HCT116 (cell line): ENCODE data around the gene FN3KRP. TPM values are rescaled to one million over a fixed set of nuclear protein-coding genes. Genes with fewer than 3 reads are reported as not detected.

Source experiments
- ATAC-seq: fragments of 200-7000 bp; cut with Tn5 transposase; 2 replicates; pipeline ENCODE4 v1.9.1; 2020; ENCODE audit warnings: mild to moderate bottlenecking, moderate library complexity
- BruUV-seq: library from RNA; stranded (reverse); fragments of 400-500 nt; replicated peaks from 2 replicates; lab custom pipeline; 2021; lab: Mats Ljungman, UMichigan
- CTCF ChIA-PET: fragments of 300-600 bp; sonication (Branson Sonifier 250); formaldehyde crosslinking; loops from one replicate; lab custom pipeline; 2021; ENCODE audit warnings: antibody characterized with exemption; lab: Charles Lee
- POLR2A ChIA-PET: fragments of 300-600, 350-600 bp; sonication (Branson Sonifier 250); formaldehyde crosslinking; loops from one replicate; lab custom pipeline; 2021; ENCODE audit warnings: antibody characterized with exemption; lab: Charles Lee
- RAD21 ChIA-PET, 2 experiments: fragments of 300-600 bp; sonication (Branson Sonifier 250); formaldehyde crosslinking; loops; one replicate each; lab custom pipeline; 2023; ENCODE audit warnings: low total read pairs in 2 of 2; ENCODE audit not compliant: uncharacterized antibody in 2 of 2, unreplicated experiment in 2 of 2, low non-redundant PET in 1 of 2; lab: Charles Lee
- DNase-seq: peaks from one replicate; pipeline ENCODE4 v3.0.0-alpha.2; 2010; ENCODE audit warnings: low read depth, low spot score
- H2AFZ ChIP-seq: fragments of 200-600 bp; shearing (Covaris generic), sonication (generic); 2 replicates; pipeline ENCODE4 v1.6.1; 2017; ENCODE audit warnings: low read depth, mixed run types, mixed read lengths, antibody characterized with exemption, low read length; ENCODE audit not compliant: poor library complexity, severe bottlenecking
- H3K27ac ChIP-seq: 2 replicates; pipeline ENCODE4 v1.5.1; 2012; ENCODE audit warnings: low read depth, low read length
- H3K27me3 ChIP-seq: fragments of 200-600 bp; sonication (generic); 2 replicates; pipeline ENCODE4 v1.6.1; 2016; ENCODE audit warnings: mixed run types, low read length, mixed read lengths; ENCODE audit not compliant: insufficient read depth
- H3K36me3 ChIP-seq, 2 experiments: fragments of 200-500 bp in 1 of 2; fragments of 200-600 bp in 1 of 2; sonication (Bioruptor generic) in 1 of 2; sonication (generic) in 1 of 2; 2 replicates each; pipeline versions ENCODE4 v1.5.1 to v1.6.1; 2014 to 2016; ENCODE audit warnings: low read length in 2 of 2, inconsistent platforms in 1 of 2, mixed read lengths in 1 of 2, mixed run types in 1 of 2; ENCODE audit not compliant: insufficient read depth in 2 of 2, control insufficient read depth in 1 of 2
- H3K4me1 ChIP-seq, 2 experiments: fragments of 200-600 bp in 1 of 2; sonication (generic) in 1 of 2; 2 replicates each; pipeline versions ENCODE4 v1.5.1 to v1.6.1; 2012 to 2017; ENCODE audit warnings: low read length in 2 of 2, inconsistent platforms in 1 of 2, mild to moderate bottlenecking in 1 of 2, mixed read lengths in 1 of 2, mixed run types in 1 of 2, moderate library complexity in 1 of 2; ENCODE audit not compliant: insufficient read depth in 2 of 2, control insufficient read depth in 1 of 2
- H3K4me2 ChIP-seq: fragments of 200-600 bp; sonication (generic); 2 replicates; pipeline ENCODE4 v1.6.1; 2017; ENCODE audit warnings: mixed run types, low read length, mixed read lengths
- H3K4me3 ChIP-seq, 2 experiments: fragments of 200-600 bp in 1 of 2; sonication (generic) in 1 of 2; replicated peaks in 1 of 2; 2 replicates each; pipeline ENCODE4 v1.5.1; 2011 to 2016; ENCODE audit warnings: low read length in 2 of 2, control low read depth in 1 of 2, low read depth in 1 of 2, mild to moderate bottlenecking in 1 of 2, mixed read lengths in 1 of 2, mixed run types in 1 of 2
- H3K79me2 ChIP-seq: fragments of 200-600 bp; sonication (generic); 2 replicates; pipeline ENCODE4 v1.6.1; 2017; ENCODE audit warnings: mild to moderate bottlenecking, mixed run types, low read length, moderate library complexity, mixed read lengths; ENCODE audit not compliant: insufficient read depth
- H3K9ac ChIP-seq: fragments of 200-600 bp; sonication (generic); 2 replicates; pipeline ENCODE4 v1.6.1; 2016; ENCODE audit warnings: low read length, mixed read lengths
- H3K9me2 ChIP-seq: fragments of 200-600 bp; sonication (generic), shearing (Covaris generic); 2 replicates; pipeline ENCODE4 v1.6.1; 2017; ENCODE audit warnings: mixed run types, mild to moderate bottlenecking, moderate library complexity; ENCODE audit not compliant: insufficient read depth
- H3K9me3 ChIP-seq, 2 experiments: fragments of 200-500 bp in 1 of 2; fragments of 200-600 bp in 1 of 2; sonication (Bioruptor generic) in 1 of 2; sonication (generic) in 1 of 2; 2 replicates each; pipeline ENCODE4 v1.6.1; 2014 to 2017; ENCODE audit warnings: low read length in 2 of 2, mixed read lengths in 2 of 2, inconsistent platforms in 1 of 2, low read depth in 1 of 2, mild to moderate bottlenecking in 1 of 2, mixed run types in 1 of 2, moderate library complexity in 1 of 2; ENCODE audit not compliant: control insufficient read depth in 1 of 2, insufficient read depth in 1 of 2
- H4K20me1 ChIP-seq: fragments of 200-600 bp; sonication (generic), shearing (Covaris generic); 2 replicates; pipeline ENCODE4 v1.6.1; 2017; ENCODE audit warnings: mixed run types, mild to moderate bottlenecking, moderate library complexity; ENCODE audit not compliant: insufficient read depth
- EGR1 ChIP-seq: IDR thresholded peaks from 2 replicates; pipeline ENCODE4 v1.6.1; 2012; ENCODE audit warnings: low read depth
- SP1 ChIP-seq: IDR thresholded peaks from 2 replicates; pipeline ENCODE4 v1.6.1; 2012; ENCODE audit warnings: low read depth
- intact Hi-C: fragments of 100-400 bp; cut with micrococcal nuclease; formaldehyde crosslinking; loops from 2 replicates; pipeline ENCODE4 v1.10.0; 2022
- total RNA-seq: library from RNA; stranded (reverse); gene quantifications from one replicate; pipeline ENCODE4 v1.2.1, GENCODE V29; 2021; ENCODE audit not compliant: unreplicated experiment
- TF ChIP-seq, protein P1 (sequence below): IDR thresholded peaks from 2 replicates; pipeline ENCODE4 v1.6.1; 2012; ENCODE audit warnings: low read depth
- TF ChIP-seq, protein P2 (sequence below), 3 experiments: fragments of 200-600 bp in 1 of 3; sonication (generic) in 1 of 3; IDR thresholded peaks in 2 of 3; conservative IDR thresholded peaks in 1 of 3; 2 replicates each; pipeline ENCODE4 v1.5.1; 2012 to 2017; ENCODE audit warnings: low read depth in 2 of 3, low read length in 2 of 3, antibody characterized with exemption in 1 of 3, borderline replicate concordance in 1 of 3, control low read depth in 1 of 3, mild to moderate bottlenecking in 1 of 3, mixed read lengths in 1 of 3, mixed run types in 1 of 3, moderate library complexity in 1 of 3; ENCODE audit not compliant: insufficient read depth in 1 of 3

Gene FN3KRP
- total RNA-seq, 1 experiment from 2014 or later: 35.2 TPM

DNA sequence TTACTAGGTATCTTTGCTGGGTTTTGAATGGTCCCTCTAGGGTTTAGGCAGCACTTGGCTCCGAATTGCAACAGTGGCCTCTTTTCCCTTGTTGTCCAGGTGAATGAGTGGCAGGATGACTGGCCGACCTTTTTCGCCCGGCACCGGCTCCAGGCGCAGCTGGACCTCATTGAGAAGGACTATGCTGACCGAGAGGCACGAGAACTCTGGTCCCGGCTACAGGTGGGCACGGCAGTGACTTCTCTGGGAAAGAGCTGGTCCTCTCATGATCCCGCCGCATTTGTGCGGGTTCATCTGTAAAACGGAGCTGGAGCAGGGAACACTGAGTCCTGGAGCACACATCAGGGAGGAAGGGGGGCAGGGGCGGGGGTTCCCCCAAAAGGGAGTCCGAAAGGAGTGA, 32.2 kb downstream of the FN3KRP start:
- Histone ChIP-seq H3K79me2 (peaks cover 15% of the 10 kb centered on the region), H3K9me3 (peaks cover 0 to 21% of the 10 kb centered on the region in 2 experiments; a peak in 3 of 4 replicates), H3K36me3 (no peaks in the 10 kb centered on the region), H4K20me1 (no peaks in the 10 kb centered on the region), H2AFZ (no peak overlapping the region), H3K9ac (no peak overlapping the region), H3K27ac (no peak overlapping the region), H3K4me1 (peaks cover 8 to 14% of the 10 kb centered on the region in 2 experiments; a peak in 3 of 4 replicates), H3K9me2 (no peaks in the 10 kb centered on the region), H3K4me3 (no peak overlapping the region), H3K4me2 (no peak overlapping the region), H3K27me3 (no peaks in the 10 kb centered on the region)
- ChIA-PET CTCF (no interaction called here), RAD21 (no interaction called here), POLR2A (no interaction called here)
- DNase-seq: no peak
- no TSS peak for BruUV-seq
- intact Hi-C loops: no loop called here
- TF ChIP-seq EGR1 (no peak), SP1 (no peak)
- TF ChIP-seq, protein P1, sequence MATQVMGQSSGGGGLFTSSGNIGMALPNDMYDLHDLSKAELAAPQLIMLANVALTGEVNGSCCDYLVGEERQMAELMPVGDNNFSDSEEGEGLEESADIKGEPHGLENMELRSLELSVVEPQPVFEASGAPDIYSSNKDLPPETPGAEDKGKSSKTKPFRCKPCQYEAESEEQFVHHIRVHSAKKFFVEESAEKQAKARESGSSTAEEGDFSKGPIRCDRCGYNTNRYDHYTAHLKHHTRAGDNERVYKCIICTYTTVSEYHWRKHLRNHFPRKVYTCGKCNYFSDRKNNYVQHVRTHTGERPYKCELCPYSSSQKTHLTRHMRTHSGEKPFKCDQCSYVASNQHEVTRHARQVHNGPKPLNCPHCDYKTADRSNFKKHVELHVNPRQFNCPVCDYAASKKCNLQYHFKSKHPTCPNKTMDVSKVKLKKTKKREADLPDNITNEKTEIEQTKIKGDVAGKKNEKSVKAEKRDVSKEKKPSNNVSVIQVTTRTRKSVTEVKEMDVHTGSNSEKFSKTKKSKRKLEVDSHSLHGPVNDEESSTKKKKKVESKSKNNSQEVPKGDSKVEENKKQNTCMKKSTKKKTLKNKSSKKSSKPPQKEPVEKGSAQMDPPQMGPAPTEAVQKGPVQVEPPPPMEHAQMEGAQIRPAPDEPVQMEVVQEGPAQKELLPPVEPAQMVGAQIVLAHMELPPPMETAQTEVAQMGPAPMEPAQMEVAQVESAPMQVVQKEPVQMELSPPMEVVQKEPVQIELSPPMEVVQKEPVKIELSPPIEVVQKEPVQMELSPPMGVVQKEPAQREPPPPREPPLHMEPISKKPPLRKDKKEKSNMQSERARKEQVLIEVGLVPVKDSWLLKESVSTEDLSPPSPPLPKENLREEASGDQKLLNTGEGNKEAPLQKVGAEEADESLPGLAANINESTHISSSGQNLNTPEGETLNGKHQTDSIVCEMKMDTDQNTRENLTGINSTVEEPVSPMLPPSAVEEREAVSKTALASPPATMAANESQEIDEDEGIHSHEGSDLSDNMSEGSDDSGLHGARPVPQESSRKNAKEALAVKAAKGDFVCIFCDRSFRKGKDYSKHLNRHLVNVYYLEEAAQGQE: no peak
- TF ChIP-seq, protein P2, sequence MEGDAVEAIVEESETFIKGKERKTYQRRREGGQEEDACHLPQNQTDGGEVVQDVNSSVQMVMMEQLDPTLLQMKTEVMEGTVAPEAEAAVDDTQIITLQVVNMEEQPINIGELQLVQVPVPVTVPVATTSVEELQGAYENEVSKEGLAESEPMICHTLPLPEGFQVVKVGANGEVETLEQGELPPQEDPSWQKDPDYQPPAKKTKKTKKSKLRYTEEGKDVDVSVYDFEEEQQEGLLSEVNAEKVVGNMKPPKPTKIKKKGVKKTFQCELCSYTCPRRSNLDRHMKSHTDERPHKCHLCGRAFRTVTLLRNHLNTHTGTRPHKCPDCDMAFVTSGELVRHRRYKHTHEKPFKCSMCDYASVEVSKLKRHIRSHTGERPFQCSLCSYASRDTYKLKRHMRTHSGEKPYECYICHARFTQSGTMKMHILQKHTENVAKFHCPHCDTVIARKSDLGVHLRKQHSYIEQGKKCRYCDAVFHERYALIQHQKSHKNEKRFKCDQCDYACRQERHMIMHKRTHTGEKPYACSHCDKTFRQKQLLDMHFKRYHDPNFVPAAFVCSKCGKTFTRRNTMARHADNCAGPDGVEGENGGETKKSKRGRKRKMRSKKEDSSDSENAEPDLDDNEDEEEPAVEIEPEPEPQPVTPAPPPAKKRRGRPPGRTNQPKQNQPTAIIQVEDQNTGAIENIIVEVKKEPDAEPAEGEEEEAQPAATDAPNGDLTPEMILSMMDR (IDR thresholded peaks at IDR 0.05 in 2 of 3, conservative IDR thresholded peaks at IDR 0.05 in 1 of 3; ENCODE audit: borderline replicate concordance in 1 of 3, insufficient read depth in 1 of 3, low read depth in 2 of 3, low read length in 2 of 3): no peak
- no peak for ATAC-seq
